IPS-18c (cell line): ENCODE results near the gene MAP3K6.

Experiments
- H3K4me3 ChIP-seq: 2 replicates; pipeline ENCODE4 v1.7.0; 2013; ENCODE audit warnings: low read depth, mild to moderate bottlenecking, low read length, moderate library complexity; ENCODE audit not compliant: insufficient read depth
- H3K9me3 ChIP-seq: one replicate; pipeline ENCODE4 v1.6.1; 2013; ENCODE audit warnings: mild to moderate bottlenecking, low read length, moderate library complexity; ENCODE audit not compliant: control insufficient read depth, insufficient read depth

The MAP3K6 gene

DNA sequence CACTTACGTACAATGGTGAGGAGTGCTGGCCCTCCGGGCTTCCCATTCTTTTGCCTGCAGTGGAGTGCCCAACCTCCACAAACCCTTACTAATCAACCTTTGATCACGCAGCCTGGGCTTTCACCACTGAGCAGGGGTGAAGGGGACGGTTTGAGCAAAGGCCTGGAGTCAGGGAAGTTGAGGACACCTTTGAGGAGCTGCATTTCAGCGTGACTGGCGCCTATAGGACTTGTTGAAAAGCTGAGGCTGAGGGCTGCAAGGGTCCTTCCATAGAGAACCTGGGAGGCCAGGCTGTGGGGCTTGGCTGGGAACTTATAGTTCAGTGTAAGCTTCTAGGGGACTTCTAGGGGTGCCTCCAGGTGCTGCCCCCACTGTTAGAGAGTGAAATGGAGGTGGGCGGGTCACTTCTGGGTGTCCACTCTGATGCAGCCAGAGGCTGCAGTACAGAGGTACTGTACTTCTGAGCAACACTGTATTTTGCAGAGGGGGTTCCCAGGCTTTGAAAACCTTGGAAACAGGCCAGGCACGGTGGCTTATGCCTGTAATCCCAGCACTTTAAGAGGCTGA lies 15.1 kb downstream of the MAP3K6 start:
- Histone ChIP-seq H3K9me3 (peaks cover 2% of the 10 kb centered on the region), H3K4me3 (peak overlapping the region; percentile 58)

DNA sequence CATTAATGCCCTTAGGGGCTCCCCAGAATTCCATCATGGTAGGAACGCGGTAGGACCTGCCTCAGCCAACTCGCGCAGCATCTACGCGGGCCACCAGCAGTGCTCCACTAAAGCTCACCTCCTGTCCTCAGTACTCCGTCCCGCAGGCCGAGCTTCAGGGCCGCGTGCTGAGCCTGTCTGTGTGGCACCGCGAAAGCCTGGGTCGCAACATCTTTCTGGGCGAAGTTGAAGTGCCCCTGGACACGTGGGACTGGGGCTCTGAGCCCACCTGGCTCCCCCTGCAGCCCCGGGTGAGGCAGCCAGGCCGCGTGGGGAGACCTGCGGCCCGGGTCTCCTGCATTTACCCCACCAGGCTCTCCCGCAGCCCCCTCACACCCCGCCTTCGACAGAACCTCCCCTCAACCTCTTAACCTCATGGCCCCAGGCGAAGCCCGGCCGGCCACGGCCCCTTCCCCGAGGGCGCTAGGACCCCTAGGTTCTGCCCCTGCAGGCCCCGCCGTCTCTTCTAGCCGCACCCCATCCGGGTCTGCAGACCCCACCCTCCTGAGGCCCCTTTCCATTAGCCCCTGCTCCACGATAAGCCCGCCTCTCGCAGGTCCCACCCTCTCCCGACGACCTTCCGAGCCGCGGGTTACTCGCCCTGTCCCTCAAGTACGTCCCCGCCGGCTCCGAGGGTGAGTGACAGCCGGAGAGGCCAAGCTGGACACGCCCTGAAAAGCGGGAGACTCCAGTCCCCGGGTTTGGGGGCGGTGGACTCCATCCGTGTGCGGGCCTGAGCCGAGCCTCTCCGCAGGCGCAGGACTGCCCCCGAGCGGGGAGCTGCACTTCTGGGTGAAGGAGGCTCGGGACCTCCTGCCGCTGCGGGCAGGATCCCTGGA lies 15.9 kb downstream of the MAP3K6 start:
- H3K4me3 ChIP-seq: peak overlapping the region; percentile 58

DNA sequence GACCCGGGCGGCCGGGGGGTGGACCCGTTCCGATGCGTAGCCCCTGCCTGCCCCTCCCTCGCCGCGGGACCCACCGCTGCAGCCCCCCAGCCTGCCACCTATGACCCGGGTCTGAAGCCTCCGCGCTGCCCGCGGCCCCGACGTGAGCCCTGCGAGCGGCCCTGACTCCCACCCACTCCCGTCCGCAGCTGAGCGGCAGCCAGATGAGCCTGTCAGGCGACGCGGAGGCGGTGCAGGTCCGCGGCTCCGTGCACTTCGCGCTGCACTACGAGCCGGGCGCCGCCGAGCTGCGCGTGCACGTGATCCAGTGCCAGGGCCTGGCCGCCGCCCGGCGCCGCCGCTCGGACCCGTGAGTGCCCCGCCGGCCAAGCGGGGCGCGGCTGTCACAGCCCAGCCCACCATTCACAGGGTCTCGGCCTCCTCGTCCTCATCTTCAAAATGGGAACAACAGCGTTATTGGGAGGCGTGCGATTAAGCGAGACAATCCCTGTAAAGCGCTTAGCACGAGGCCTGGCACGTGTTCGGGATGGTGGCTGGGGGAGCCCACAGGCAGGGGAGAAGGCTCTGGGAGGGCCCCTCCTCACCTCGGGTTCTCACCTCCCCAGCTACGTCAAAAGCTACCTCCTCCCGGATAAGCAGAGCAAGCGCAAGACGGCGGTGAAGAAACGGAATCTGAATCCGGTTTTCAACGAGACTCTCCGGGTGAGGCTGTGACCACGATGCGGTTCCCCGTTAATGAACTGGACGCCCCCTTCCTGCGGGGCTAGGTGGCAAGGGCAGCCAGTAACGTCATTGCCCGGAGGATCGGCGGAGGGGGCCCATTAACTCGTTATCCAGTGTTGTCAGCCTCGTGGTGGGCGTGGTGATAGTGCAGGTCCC lies 16.7 kb downstream of the MAP3K6 start:
- H3K4me3 ChIP-seq: peak overlapping the region; percentile 58
- peaks cover 2% of the 10 kb centered on the region for H3K9me3 ChIP-seq

More for the DNA sequence above, 15.9 kb downstream of the MAP3K6 start:
- H3K9me3 ChIP-seq: peaks cover 2% of the 10 kb centered on the region

DNA sequence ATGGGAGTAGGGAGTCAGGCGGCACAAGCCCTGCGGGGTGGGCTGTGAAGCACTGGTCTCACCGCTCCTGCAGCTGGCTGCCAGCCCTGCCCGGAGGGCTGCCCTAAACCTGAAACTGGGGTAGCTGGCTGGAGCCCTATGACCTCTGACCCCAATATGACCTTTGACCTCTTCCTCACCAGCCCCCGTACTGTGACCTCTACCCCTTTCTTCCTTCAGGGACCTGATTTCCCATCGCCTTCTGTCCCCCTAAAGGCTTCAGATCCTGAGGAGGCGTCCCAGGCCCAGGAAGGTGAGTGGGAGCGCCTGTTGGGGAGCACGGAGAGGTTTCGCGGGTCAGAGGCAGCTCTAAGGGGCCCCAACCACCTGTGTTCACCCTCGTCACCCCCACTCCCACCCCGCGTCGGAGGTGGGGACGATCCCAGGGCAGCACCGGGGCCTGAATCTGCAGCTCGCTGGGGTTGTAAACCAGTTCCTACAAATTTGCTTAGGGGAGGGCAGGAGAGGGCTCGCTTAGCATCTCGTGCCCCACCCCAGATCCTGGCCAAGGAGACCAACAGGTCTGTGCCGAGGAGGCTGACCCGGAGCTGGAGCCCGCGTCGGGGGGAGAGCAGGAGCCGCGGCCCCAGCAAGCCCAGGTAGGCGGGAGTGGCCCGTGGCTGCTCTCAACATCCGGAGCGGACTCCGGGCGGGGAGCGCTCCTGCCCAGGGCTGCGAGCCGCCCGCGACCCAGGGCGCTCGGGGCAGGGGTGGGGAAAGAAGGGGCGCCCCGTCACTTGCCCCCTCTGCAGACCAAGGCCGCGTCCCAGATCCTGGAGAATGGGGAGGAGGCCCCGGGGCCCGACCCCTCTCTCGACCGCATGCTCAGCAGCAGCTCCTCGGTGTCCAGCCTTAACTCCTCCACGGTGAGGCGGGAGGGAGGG lies 17.6 kb downstream of the MAP3K6 start:
- Histone ChIP-seq H3K4me3 (peak overlapping the region; percentile 58), H3K9me3 (peaks cover 2% of the 10 kb centered on the region)

DNA sequence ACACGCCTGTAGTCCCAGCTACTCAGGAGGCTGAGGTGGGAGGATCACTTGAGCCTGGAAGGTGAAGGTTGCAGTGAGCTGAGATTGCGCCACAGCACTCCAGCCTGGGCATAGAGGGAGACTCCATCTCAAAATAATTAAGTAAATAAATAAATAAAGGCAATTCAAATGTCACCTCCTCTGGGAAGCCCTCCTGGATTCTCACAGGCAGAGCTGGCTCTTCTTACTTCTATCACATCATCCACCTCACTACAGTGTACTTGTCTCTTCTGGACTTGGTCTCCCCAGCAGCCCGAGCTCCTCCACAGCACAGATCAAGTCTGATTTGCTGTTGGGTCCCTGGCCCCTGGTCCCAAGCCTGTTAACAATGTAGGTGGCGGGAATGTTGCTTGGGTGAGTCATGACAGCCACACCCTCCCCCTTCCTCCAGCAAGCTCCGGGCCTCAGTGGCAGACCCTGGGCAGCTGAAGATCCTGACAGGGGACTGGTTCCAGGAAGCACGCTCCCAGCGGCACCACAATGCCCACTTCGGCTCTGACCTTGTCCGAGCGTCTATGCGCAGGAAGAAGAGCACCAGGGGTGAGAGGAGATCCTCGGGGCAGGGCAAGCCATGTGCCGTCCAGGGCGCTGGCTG lies 19.7 kb downstream of the MAP3K6 start:
- H3K4me3 ChIP-seq: no peak overlapping the region
- H3K9me3 ChIP-seq: peaks cover 2% of the 10 kb centered on the region

DNA sequence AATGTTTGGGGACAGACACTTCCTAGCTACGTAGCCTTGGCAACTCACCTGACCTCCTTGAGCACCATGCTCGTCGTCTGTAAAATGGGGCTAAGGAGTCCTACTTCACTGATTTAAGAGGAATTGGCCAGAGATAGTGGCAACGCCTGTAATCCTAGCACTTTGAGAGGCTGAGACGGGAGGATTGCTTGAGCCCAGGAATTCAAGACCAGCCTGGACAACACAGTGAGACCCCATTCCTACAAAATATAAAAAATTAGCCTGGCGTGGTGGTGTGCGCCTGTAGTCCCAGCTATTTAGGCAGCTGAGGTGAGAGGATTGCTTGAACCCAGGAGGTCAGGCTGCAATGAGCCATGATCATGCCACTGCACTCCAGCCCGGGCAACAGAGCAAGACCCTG lies 20.4 kb downstream of the MAP3K6 start:
- peaks cover 2% of the 10 kb centered on the region for H3K9me3 ChIP-seq
- H3K4me3 ChIP-seq: no peak overlapping the region

DNA sequence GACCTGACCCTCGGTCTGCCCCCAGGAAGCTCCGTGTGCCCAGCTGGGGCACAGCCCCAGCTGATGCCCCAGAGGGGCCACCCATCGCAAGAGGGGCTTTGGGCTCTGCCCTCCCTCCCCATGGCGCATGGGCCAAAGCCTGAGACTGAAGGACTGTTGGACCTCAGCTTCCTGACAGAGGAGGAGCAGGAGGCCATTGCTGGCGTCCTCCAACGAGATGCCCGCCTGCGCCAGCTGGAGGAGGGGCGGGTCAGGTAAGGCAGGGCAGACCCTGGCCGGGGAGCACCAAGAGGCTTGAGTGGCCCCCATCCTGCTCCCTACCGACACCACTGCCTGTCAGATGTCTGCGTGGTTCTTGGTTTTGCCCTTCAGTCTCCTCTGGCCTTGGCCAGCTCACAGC lies 21.5 kb downstream of the MAP3K6 start:
- no peak overlapping the region for H3K4me3 ChIP-seq
- peaks cover 2% of the 10 kb centered on the region for H3K9me3 ChIP-seq

DNA sequence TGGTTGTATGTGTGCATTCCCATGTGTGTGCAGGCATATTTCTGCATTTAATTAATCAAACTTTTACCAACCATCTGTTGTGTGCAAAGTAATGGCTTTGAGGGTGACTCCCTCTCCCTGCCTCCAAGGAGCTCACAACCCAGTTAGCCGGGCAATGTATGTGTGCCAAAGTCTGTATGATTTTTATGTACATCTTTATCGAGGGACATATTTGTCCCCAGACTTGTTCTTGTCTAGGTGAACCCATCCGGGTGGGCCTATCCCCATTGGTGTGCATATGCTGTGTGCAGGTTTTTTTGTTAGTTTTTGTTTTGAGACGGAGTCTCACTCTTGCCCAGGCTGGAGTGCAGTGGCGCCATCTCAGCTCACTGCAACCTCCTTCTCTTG lies 23.1 kb downstream of the MAP3K6 start:
- peak overlapping the region; percentile 20; the same call in 1 of the 2 replicates for H3K4me3 ChIP-seq
- H3K9me3 ChIP-seq: no peaks in the 10 kb centered on the region

DNA sequence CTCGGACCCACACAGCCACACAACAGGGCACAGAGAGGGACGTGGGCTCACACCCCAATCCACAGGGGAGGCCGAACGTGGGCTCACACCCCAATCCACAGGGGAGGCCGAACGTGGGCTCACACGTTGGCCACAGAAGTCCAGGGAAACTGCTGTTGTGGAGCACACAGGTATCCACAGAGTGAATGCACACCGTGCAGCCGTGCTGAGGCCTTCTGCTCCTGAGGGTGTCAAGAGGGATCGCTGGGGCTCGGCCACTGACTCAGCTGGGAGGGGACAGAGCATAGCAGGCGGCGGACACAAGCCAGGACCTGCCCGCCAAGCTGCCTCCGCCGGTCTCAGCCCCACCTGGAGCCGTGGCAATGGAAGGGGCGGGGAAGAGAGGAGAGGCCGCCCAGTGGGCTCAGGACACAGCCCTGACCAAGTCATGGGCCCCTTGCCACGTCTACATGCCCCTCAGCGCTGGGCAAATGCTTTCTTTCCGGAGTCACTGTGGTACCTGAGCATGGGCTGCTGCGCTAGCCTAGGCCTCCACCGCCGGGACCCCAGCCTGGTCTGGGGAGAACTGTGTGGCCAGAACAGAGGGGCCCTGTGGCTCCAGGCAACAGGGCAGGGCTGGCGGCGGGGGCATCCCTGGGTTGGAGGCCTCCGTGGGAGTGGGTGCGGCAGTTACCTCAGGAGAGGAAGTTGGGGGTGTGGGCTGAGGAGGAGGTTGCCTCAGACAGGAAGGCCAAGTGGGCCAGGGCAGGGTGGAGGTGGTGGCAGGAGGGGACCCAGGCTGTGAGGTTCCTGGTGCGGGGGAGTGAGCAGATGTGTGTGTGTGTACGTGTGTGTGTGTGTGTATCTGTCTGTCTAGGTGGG lies 23.8 kb downstream of the MAP3K6 start:
- peak overlapping the region; percentile 20; the same call in 1 of the 2 replicates for H3K4me3 ChIP-seq
- H3K9me3 ChIP-seq: no peaks in the 10 kb centered on the region

DNA sequence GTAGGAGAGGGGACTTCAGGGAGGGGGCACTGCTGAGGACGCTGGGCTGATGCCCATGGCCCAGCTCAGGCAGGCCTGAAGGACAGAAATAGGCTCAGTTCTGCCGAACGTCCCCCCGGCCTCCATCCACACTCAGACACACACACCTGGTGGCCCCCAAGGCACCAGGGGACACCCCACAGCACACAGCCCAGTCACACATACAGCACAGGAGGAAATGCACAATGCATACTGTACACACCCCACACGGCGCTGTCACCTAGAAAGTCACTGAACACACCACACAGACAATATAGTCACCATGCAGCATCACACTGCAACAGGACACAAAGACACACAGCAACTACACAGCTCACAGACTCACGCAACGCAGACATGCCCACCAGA lies 24.4 kb downstream of the MAP3K6 start:
- no peaks in the 10 kb centered on the region for H3K9me3 ChIP-seq
- H3K4me3 ChIP-seq: peak overlapping the region; percentile 61; the same call in 1 of the 2 replicates

DNA sequence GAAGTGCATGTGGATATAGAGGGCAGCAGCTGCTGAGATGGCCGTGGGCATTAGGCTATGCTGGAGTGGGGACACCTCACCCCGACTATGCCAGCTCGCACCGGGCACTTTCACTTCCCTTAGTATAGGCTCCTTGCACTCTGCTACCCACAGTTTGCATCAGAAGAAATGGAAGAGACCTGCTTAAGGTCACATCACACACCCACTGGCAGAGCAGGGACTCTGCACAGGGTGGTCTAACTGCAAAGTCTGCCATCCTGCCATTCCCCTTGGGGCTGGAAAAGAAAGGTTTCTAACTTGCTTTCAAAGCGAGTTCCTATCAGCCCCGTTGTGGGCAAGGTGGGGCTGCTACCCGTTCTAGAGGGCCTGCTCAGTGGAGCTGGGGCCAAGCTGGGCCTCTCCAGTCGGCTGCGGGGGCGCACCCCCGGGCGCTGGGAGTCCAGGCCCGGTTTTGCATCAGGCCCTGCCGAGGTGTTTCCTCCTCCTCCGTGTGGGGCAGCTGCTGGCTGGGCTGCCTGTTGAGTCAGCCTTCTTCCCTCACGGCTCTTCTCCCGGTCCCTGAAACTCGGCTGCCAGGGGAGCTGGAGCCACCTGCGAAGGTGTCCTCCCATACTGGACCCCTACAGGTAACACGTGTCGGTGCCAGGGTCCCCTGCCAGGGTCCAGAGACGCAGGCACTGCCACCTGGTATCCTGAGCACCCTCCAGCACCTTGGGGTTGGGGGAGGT lies 25.1 kb downstream of the MAP3K6 start, which contains the start of gene SYTL1:
Gene SYTL1 (plus strand): TSS at position 498 of the 728 bp plus-strand sequence. CDS start 3,313 bp downstream, outside the sequence.
- Histone ChIP-seq H3K9me3 (no peaks in the 10 kb centered on the region), H3K4me3 (peak within 1 kb of the TSS; percentile 61)

DNA sequence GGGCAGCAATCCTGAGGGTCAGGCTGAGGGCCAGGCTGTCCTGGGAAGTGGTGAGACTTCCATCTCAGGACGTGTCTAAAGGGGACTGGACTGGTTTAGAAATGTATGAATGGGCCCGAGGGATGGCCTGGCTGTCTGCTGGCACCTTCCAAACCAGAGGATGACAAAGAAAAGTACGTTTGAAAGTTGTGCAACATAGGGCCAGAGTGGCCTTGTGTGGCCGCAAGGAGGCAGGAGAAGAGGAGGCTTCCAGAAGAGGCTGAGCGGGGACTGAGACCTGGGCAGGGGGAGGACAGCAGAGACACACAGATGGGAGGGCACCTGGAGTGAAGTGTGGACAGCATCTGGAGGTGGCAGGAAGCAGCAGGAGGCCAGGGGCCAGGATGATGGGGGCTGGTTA lies 27.5 kb downstream of the MAP3K6 start:
- Histone ChIP-seq H3K9me3 (no peaks in the 10 kb centered on the region), H3K4me3 (no peak overlapping the region)

DNA sequence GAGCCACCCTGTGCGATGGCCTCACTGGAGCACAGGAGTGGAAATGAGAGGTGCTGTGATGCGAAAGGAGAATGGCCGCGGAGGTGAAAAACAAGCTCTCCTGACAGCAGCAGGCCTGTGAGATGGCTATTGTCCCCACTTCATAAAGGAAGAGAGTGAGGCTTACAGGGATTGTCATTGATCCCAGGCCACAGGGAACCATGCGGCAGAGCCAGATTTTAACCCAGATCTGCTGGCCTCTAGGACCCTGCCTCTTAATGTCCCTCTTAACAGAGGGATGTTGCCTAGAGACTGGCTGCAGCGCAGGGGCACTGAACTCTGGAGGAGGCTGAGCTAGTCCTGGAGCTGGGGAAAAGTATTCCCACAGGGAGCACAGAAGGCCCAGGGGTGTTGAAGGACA lies 28.0 kb downstream of the MAP3K6 start:
- no peaks in the 10 kb centered on the region for H3K9me3 ChIP-seq
- no peak overlapping the region for H3K4me3 ChIP-seq

DNA sequence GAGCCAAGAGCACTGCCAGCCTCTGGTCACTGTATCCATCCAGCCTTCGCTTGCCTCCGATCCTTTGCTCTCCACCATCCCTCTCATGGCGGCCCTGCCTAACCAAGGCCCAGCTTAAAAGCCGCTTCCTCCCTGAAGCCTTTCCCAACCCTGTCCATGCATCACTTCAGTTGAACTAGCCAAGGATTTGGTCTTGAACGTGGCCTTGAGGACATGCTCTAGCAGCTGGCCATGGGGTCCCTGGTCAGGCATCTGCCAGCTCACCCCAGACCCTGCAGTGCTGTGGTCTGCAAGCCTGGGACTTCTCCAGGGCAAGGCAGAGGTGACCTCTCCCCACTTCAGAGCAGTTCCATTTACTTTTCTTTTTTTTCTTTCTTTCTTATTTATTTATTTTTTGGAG lies 30.0 kb downstream of the MAP3K6 start:
- no peak overlapping the region for H3K4me3 ChIP-seq

More for the DNA sequence above, 30.0 kb downstream of the MAP3K6 start:
- H3K9me3 ChIP-seq: no peaks in the 10 kb centered on the region
